SH-SY5Y (cell line): ENCODE measurements around the gene EREG.

Experiments used
- GATA2 ChIP-seq: IDR thresholded peaks from 2 replicates; pipeline ENCODE4 v1.6.1; 2011; ENCODE audit warnings: mild to moderate bottlenecking, low read depth, low read length
- GATA3 ChIP-seq: IDR thresholded peaks from 2 replicates; pipeline ENCODE4 v1.6.1; 2011; ENCODE audit warnings: low read depth, mild to moderate bottlenecking, low read length, moderate library complexity

DNA sequence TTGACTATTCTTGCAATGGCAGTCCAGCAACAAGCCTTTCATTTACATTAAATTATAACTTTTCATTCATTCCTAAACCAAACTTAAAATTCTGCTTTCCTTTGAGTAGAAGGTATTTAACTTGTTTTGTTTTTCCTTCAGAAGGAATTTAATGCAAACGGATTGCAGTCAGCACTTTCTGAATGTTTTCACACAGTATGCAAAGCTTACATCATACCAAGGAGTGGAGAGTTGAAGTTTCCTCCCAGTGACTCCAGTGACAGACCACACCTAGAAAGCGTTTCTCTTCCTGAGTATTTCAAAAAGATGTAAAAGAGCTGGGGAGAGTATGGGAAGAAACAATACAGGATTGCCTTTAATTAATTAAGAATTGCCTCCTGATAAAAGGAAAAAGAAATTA lies 48.5 kb upstream of the EREG start:
- TF ChIP-seq GATA2 (no peak), GATA3 (no peak)
